GM19468 (cell line): ENCODE results near the gene PRLR.
"Not testable (repeated sequence)": the region's sequence is repeated elsewhere in the genome, so short reads cannot be mapped to it uniquely, and the experiment has no call there.

Source experiments
- ATAC-seq: cut with Tn5 transposase; IDR thresholded peaks from one replicate; pipeline ENCODE4 v1.9.1; 2021; ENCODE audit warnings: mild to moderate bottlenecking, moderate library complexity, moderate number of reproducible peaks; ENCODE audit not compliant: unreplicated experiment; ENCODE audit errors: extremely low read depth

Gene PRLR

GRCh38 chr5:35230038-35230611 is at the start of gene PRLR:
Gene PRLR, minus strand, starts transcription at chr5:35230487. Its CDS starts 140,867 bp downstream, at chr5:35089620.
- ATAC-seq, result no peak

GRCh38 chr5:35274839-35275509 is 44.7 kb upstream of the PRLR start:
- ATAC-seq, result no peak

GRCh38 chr5:35269006-35269405 is 38.7 kb upstream of the PRLR start:
- ATAC-seq, result no peak

- ATAC-seq, result no peak
Observed at GRCh38 chr5:35266276-35266675, 36.0 kb upstream of the PRLR start.

GRCh38 chr5:35264509-35264908 is 34.2 kb upstream of the PRLR start:
- ATAC-seq, result no peak

- ATAC-seq, result no peak
Observed at GRCh38 chr5:35263266-35263877, 33.1 kb upstream of the PRLR start.

GRCh38 chr5:35253582-35253981 is 23.3 kb upstream of the PRLR start:
- ATAC-seq, result no peak

- no peak for ATAC-seq
Observed at GRCh38 chr5:35252963-35253362, 22.7 kb upstream of the PRLR start.

GRCh38 chr5:35248843-35249780 is 18.8 kb upstream of the PRLR start:
- no peak for ATAC-seq

GRCh38 chr5:35247648-35248034 is 17.4 kb upstream of the PRLR start:
- no peak for ATAC-seq

- ATAC-seq, result no peak
Observed at GRCh38 chr5:35246900-35247647, 16.8 kb upstream of the PRLR start.

GRCh38 chr5:35246411-35246810 is 16.1 kb upstream of the PRLR start:
- no peak for ATAC-seq

GRCh38 chr5:35245371-35245770 is 15.1 kb upstream of the PRLR start:
- ATAC-seq, result not testable (repeated sequence)

GRCh38 chr5:35244171-35244570 is 13.9 kb upstream of the PRLR start:
- no peak for ATAC-seq

- no peak for ATAC-seq
Observed at GRCh38 chr5:35242702-35243258, 12.5 kb upstream of the PRLR start.

- no peak for ATAC-seq
Observed at GRCh38 chr5:35240892-35241291, 10.6 kb upstream of the PRLR start.

GRCh38 chr5:35239911-35240610 is 9.8 kb upstream of the PRLR start:
- ATAC-seq, result no peak

GRCh38 chr5:35239476-35239875 is 9.2 kb upstream of the PRLR start:
- no peak for ATAC-seq
